Right renal pelvis (tissue), 4 donors: ENCODE data around the gene COL13A1. TPM values are rescaled to one million over a fixed set of nuclear protein-coding genes. Genes with fewer than 3 reads are reported as not detected.

Experiments used
- DNase-seq, 4 donors: peaks; one replicate each; pipeline ENCODE4 v3.0.0-alpha.2; 2013; ENCODE audit warnings: low read depth in 4 of 4, low spot score in 3 of 4, missing footprints in 1 of 4
- polyA plus RNA-seq, 4 donors: library from polyadenylated mRNA; unstranded; fragments of 120-200 nt; gene quantifications; one replicate each; pipeline ENCODE4 v1.2.1, GENCODE V29; 2013; ENCODE audit not compliant: insufficient read length in 4 of 4

COL13A1 gene
- polyA plus RNA-seq, 4 donors: 19.5 to 24.8 (median 24.3) TPM

DNA sequence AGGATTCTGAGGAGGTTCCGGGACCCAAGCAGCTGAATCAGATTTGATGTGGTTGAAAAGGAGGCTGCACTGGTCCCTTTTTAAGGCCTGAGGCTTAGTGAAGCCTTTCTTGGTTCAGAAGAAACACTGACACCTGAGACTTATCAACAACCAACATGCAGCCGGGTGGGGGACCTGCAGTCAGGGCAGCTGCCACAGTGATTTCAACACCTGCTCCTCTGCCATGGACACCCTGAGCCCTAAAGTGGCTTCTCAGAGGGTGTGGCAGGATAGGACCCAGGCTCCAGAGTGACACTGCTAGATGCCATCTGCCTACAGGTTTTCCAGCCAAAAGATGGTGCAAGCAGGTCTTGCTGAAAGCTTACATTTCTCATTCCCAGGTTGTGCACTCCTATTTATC, 99.3 kb downstream of the COL13A1 start:
- DNase-seq: no peak

DNA sequence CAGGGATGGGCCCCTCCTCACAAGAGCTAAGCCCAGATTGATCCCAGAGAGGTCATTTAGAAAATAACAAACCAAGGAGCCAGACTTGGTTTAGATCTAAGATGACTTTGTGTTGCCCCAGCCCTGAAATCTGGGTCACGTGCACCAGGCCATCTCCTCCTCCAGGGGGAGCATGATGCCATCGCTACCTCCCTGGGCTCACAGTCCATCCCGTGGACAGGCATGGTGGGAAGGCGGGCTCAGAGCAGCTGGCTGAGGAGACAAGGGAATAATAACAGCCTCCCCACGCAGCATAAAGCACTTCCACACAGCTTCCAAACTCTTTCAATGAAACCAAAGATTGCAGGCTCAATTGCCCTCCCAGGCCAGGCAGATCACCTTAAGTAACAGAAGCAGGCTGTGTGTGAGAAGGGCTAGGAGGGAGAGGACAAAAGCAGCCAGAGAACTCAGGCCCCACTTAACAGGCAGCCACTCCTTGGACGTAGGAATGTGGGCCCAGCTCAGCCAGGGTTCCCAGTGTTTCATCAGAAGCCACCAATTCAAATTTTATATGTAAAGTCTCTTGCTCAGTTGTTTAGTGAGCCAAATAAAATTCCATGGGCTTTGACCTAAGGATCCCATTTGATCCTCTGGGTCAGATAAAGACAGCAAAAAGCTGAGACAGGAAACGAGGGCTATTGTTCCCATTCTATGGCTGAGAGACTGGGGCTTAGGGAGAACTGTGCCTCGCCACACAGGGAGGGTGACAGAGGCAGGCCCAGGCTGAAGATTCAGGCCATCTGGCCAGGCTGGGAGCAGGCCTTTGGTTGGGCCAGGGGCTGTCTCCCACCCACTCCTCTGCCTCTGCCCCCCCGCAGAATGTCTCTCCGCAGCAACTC, 100.2 kb downstream of the COL13A1 start:
- DNase-seq: no peak

- no peak for DNase-seq
Observed at GRCh38 chr10:69902835-69903535, 101.3 kb downstream of the COL13A1 start.

DNA sequence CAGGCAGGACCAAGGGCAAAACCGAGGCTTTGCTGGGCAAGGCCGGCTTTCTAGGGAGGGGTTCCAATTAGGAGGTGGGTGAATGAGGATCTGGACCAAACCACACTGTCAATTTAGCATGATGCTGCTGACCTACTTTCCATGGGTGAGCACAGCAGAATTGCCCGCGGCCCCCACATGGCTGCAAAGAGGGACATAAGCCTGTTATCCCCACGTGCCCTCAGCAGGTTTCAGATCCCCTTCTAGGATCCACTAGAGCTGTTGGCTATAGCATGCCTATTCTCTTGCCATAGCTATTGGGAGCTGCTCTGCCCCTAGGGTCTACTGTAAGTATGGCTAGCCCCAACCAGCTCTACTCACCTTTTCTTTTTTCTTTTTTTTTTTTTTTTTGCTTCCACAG, 102.8 kb downstream of the COL13A1 start:
- DNase-seq: no peak

- DNase-seq: no peak
Observed at GRCh38 chr10:69906425-69906824, 104.7 kb downstream of the COL13A1 start.

DNA sequence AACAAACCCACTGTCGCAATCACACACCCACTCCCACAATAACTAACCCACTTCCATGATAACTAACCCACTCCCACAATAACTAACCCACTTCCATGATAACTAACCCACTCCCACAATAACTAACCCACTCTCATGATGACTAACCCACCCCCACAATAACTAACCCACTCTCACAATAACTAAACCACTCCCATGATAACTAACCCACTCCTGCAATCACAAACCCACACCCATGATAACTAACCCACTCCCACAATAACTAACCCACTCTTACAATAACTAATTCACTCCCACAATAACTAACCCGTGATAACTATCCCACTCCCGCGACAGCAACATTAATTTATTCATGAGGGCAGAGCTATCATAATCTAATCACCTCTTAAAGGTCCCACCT, 105.8 kb downstream of the COL13A1 start:
- DNase-seq: no peak

DNA sequence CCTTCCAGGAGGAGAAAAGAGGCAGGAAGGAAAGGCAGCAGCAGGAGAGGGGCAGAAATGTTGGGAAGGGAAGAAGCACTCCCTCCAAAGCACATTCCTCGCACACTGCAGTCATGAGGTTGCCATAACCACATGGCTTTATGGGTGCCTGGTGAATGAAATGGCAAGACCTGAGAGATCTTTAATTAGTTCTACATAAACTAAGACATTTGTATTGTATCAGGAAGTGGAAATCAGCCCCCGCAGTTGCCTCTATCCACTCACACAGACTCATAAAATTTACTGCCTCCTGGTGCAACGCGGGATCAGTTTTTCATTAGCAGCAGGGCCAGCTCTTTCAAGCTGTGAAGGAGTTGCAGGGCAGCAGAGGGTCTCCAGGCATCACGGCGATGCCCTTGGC, 106.4 kb downstream of the COL13A1 start:
- no peak for DNase-seq

DNA sequence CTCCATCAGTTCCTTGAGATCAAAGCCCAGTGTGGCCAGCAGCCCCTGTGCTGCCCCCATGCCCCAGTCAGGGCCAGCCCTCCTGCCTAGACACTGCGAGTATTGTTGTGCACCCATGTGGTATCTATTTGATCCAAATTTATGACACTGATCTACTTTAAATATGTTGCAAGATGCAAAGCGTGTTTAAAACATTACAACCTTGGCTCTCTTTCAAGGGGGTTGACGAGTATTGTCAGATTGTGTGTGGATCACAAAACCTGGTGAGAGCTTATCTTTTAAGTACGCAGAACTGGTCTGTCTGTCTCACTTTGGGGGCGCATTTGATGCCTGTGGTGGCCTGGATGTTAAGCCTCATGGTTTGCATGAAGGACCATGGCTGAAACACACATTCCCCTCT, 108.9 kb downstream of the COL13A1 start:
- DNase-seq: no peak

- no peak for DNase-seq
Observed at GRCh38 chr10:69911613-69912528, 110.2 kb downstream of the COL13A1 start.

DNA sequence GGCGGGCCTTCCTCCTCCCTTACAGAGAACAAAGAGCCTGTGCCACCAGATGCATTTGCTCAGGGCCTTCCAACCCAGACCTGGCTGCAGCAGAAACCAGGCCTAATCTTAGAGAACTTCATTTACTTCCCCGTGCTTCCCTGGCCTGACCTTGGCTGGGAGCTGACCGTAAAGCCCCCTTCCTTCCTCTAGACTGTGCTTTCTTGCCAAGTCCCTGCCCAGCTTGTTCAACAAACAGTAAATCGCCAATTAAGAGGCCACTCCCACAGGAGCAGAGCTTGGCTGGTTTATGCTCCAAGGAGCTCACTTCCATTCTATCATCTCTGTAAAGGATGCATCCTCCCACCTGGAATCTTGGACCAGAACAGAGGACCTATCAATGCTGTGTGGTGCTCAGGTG, 110.9 kb downstream of the COL13A1 start:
- peak in 1 of 4 donors; percentile 42 for DNase-seq

DNA sequence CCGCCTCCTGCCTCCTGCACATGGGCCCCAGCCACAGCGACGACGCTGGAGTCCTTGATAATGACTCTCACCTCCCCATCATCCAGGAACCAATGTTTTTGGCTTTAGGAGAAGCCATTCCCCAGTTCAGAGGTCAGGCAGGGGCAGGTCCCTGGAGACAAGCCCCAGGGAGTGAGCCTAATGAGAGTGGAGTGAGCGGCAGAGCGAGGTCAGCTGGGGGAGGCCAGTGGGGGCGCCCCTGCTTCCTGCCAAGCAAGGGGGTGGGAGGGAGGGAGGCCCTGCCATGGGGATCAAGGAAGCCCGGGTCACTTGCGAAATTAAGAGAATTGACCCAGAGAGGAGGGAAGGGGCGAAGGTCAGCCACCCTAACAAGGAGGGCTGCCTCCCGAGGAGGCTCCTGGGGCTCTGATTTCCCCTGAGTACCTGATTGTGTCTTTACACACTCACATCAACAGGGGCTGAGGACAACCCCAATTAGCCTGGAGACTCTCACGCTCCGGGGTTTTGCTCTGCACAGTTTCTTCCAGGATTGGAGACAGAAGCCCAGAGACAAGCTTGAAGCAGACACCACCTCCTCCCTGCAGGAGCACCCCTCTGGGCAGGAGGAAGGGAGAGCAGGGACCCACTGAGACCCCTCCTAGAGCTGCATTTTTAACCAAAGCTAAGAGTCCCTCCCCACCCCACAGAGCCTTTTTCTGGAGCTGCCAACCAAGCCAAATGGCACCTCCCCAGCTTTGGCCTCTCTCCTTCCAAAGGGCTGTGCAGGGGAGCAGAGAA, 112.1 kb downstream of the COL13A1 start:
- no peak for DNase-seq

DNA sequence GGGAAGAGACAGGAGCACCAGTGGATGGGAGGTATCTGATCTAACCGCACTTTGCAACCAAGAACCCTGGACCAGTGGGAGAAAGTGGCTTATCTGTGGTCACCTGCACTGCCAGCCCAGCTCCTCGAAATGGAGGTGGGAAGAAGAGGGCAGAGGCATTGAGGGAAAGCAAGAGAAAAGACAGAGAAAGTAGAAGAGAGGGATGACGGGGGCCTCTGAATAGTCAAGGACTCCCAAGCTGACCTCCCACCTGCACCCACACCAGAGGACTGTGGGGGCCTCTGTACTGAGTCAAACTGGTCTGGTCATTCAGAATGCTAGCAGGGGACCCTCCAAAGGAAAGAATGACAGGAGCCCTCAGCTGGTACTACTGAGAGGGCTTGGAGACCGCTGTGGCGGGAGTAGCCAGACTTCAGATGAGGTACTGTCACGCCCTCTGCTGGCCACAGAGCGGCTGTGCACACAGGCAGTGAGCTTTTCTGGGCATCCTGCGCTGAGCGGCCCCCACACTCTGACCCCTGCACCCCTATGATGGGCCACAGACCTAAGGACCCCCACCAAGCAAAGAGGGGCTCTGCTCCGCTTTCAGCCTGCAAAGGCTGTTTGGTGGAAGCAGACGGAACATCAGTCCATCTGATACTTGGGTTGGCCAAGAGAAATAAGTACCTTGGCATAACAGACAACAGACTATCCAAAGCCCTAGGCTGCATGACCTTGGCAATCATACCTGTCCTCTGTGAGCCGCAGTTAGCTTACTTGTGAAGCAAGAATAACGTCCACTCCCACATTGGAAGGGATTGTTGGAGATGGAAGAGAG, 112.9 kb downstream of the COL13A1 start:
- peak; percentile 47 to 71 (median 59) for DNase-seq

DNA sequence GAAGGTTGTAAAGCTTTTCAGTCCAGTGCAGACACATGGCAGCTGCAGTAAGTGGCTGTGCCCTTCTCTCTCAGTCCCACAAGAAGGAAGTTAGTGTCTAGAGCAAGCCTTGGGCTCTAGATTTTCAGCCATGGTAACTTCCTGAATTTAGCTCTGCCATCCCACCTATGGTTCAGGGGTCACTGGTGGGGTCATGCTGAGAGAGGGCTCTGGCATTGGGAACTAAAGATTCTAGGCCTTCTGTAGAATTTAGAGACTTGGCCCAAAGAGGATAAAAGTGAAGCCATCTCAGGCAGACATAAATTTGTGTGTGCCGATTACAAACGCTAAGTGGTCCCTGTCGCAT, 113.5 kb downstream of the COL13A1 start:
- DNase-seq: no peak

- DNase-seq: no peak
Observed at GRCh38 chr10:69916118-69916517, 114.4 kb downstream of the COL13A1 start.

GRCh38 chr10:69918036-69918435, 116.3 kb downstream of the COL13A1 start:
- no peak for DNase-seq

DNA sequence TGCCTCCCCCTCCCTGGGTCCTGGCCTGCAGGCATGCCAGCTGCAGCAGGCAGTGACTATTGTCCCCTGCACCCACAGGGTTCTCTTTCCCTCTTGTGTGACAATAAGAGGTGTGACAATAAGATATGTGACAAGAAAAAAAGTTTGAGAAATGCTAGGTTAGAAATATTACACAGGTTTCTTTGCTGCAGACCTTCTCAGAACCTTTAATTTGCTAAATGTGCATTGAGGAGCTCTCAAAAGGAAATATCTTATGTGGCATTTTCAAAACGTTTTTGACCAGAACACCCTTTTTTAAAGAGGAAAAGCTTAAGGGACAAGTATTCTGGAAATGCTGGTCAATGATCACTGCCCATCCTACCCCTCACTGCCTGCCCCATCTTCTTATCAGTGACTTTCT, 117.5 kb downstream of the COL13A1 start:
- DNase-seq: no peak

GRCh38 chr10:69925111-69925510, 123.4 kb downstream of the COL13A1 start:
- DNase-seq: no peak

DNA sequence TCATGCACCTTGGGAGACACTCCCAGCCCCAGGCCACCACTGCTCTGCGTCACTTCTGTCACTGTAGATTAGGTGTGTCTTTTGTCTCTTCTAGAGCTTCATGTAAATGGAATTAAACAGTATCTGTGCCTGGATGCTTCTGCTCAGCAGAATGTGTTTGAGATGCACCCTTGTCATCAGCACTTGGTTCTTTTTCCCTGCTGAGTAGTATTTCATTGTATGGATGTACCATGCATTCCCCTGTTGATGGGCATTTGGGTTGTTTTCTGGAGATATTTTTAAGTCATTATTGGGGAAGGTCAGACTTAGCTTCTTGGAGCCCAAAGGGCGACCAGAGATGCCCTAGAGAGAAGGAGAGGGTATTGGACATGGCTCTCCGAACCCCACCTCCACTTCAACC, 126.6 kb downstream of the COL13A1 start:
- DNase-seq: no peak

DNA sequence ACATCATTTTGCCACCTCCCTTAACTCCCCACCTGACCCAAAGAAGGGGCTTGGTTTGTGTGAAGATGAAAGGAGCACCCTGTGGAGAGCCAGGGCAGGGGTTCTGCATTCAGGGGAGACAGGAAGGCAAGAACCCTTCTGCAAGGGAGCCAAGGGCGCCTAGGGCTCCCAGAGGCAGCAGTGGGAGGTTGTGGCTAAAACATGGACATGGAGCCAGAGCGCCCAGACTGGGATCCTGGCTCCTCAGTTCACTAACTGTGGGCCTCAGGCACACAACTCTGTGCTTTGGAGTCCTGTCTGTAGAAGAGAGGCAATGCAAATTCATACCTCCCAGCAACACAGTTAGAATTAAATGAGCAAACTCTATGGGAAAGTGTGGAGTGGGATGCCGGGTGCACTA, 127.9 kb downstream of the COL13A1 start:
- no peak for DNase-seq
